CD1c-positive myeloid dendritic cell (primary cell): Measurements from ENCODE around the gene CSRNP3.

Experiments
- DNase-seq: peaks from one replicate; pipeline ENCODE4 v3.0.0-alpha.2; 2016; ENCODE audit errors: extremely low spot score

CSRNP3 gene

GRCh38 chr2:165544897-165545296 lies 75.4 kb downstream of the CSRNP3 start:
- DNase-seq, result no peak

GRCh38 chr2:165547900-165548299 lies 78.4 kb downstream of the CSRNP3 start:
- DNase-seq, result no peak

GRCh38 chr2:165549619-165550018 lies 80.1 kb downstream of the CSRNP3 start:
- DNase-seq, result no peak

GRCh38 chr2:165558832-165559231 lies 89.3 kb downstream of the CSRNP3 start:
- DNase-seq, result no peak

DNA sequence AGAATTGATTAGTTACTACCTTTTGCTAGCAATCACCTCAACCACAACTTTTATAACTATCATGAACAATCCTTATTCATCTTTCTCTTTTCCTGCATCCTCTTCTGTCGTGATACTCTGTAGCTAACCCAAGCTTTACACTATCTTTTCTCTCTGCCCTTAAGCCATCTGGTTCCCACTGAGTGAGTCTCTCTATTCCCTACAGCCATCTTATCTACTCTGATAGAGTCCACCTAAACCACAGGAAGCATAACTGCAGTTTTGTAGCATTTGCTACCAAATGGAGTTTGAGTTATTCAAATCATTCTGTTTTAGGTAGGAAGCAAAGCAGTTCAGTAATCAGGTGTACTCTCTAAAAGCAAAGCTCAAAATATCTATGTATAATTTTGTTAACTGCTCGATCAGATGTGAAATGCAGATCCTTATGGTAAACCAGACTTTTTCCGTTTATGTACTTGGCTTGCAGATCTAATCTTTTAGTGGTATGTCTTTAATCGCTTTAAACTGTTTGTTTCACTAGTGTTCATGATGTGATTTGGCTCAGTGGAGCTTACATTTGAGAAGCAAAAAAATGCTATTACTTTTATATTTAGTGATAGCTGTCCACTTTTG lies 91.0 kb downstream of the CSRNP3 start:
- DNase-seq, result no peak

- DNase-seq, result no peak
Observed at GRCh38 chr2:165561516-165561915, 92.0 kb downstream of the CSRNP3 start.

DNA sequence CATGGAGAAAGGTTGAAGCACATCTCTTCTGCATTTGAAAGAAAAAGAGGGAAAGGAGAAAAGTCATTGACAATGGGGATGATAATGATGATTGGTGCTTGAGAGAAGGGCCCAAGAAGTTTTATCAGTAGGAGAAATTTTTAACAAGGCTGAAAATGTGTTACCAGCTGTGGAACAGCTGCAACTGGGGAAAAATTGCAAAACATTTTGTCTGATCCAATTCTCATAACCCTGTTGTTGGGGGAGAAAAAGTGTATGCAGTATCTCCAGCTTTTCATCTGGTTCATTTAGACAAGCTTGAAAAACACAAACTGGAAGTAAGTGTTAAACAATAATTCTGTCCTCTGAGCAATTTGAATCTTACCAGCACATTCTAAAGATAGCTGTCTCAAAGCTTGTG lies 92.7 kb downstream of the CSRNP3 start:
- DNase-seq, result no peak

- DNase-seq, result no peak
Observed at GRCh38 chr2:165563468-165564225, 94.1 kb downstream of the CSRNP3 start.

GRCh38 chr2:165566008-165566407 lies 96.5 kb downstream of the CSRNP3 start:
- DNase-seq, result no peak

DNA sequence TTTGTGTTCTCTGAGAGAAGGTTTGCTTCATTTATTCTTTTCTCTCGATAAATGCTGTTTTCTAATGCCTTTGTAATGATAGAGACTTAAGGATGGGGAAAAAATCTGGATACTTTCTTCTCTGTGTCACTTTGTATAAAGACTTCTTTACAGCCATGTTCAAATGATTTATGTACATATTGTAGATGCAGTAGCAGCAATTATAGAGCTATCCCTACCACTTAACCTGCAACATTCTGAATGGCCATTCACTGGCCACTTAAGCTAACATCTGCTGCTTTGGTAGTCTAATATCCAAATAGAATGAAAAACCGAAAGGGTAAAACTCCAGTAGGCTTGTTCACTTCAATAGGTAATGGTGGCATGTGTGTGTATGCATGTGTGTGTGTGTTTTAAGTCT lies 97.8 kb downstream of the CSRNP3 start:
- no peak for DNase-seq

DNA sequence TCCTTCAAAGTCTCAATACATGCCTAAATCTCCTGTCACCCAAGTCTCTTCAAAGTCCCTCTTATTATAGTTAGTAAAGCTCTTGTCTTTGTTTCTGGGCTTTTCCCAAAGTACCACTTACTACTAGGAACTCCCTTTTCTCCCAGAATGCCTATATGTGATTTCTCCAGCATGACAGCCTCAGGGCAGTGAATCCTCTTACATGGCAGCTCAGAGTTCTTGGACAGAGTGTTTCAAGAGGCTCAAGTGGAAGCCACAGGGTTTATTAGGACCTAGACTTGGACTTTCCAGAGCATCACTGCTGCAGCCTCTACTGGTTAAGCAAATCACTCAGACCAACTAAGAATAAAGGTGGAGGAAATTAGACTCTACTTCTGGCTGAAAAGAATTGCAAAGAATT lies 98.9 kb downstream of the CSRNP3 start:
- DNase-seq, result no peak

GRCh38 chr2:165571477-165571876 lies 102.0 kb downstream of the CSRNP3 start:
- DNase-seq, result no peak

DNA sequence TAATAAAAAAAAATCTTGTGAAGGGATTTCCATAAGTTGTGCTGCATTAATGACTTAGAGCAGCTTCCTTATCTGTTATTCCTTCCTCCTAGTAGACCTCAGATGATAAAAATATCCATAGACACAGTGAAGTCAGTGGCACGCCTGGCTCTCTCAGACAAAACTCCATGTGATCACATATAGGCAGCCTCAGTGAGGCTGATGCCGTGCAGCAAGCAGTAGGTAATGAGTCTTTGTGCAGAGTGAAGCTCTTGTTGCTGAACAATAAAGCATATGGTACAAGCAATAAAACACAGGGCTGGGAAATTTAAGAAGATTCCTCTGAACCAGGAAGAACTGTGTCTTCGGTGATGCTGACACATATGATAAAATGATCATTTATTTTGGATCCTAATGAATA lies 102.7 kb downstream of the CSRNP3 start:
- no peak for DNase-seq

- no peak for DNase-seq
Observed at GRCh38 chr2:165573534-165574461, 104.3 kb downstream of the CSRNP3 start.

- no peak for DNase-seq
Observed at GRCh38 chr2:165575044-165575615, 105.6 kb downstream of the CSRNP3 start.

- no peak for DNase-seq
Observed at GRCh38 chr2:165576409-165577154, 107.1 kb downstream of the CSRNP3 start.

DNA sequence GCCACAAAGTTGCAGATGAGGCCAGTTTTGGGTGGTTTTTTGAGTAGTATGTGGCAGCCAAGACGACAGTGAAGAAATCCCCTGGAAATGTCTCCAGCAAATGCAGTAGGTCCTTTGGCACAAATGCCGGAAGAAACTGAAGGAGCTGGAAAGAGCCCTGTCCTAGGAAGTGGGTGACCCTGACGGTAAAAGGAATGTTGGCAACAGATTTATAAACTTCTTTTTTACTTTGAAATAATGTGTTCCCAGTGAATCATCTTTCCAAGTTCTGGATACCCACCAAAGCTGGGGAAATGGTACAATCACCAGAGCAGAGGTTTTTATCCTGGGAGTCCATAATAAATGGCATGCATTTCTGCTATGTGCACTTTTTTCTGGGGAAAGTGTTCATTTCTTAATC lies 112.9 kb downstream of the CSRNP3 start:
- no peak for DNase-seq

GRCh38 chr2:165582863-165583506 lies 113.5 kb downstream of the CSRNP3 start:
- DNase-seq, result no peak

DNA sequence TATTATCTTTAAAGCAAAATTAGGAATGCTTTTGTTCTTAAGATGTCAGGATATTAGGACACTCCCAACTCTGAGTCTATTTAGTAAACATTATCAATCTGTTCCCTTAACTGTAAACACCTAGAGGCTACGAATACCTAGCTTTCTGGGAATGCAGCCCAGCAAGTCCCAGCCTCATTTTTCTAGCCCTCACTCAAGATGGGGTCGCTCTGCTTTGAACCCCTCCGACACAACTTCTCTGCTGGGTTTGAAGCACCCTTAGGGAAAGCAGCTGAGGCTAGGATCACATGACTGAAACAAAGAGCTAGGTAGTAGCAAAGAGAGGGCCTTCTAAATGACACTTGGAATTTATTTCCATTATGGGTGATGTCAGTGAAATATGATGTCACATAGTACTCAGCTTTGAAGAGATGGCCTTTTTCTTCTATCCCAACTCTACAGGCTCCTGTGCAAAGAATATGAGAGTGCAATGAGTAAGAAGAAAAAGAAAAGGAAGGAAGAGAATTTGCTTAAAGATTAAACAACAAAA lies 114.7 kb downstream of the CSRNP3 start:
- DNase-seq, result no peak

GRCh38 chr2:165586019-165586418 lies 116.5 kb downstream of the CSRNP3 start:
- no peak for DNase-seq
